Cardiac fibroblast (primary cell): ENCODE data around the gene ATG14.
A peak's percentile ranks its signal among the peaks of the same experiment; 100 is the strongest.

Source experiments
- DNase-seq, 2 donors: peaks; one replicate each; pipeline versions ENCODE4 v3.0.0 to v3.0.0-alpha.2; 2010; ENCODE audit warnings: low read depth in 2 of 2
- H3K4me3 ChIP-seq, 2 donors: replicated peaks in 1 of 2; 1 replicate in 1 of 2; 2 replicates in 1 of 2; pipeline ENCODE4 v1.5.1; 2011; ENCODE audit warnings: low read depth in 2 of 2, low read length in 2 of 2, mild to moderate bottlenecking in 2 of 2, moderate library complexity in 1 of 2
- TF ChIP-seq, protein P1 (sequence below): IDR thresholded peaks from one replicate; pipeline ENCODE4 v1.5.1; 2011; ENCODE audit warnings: low read depth, mild to moderate bottlenecking, low read length, inconsistent platforms

ATG14 gene

DNA sequence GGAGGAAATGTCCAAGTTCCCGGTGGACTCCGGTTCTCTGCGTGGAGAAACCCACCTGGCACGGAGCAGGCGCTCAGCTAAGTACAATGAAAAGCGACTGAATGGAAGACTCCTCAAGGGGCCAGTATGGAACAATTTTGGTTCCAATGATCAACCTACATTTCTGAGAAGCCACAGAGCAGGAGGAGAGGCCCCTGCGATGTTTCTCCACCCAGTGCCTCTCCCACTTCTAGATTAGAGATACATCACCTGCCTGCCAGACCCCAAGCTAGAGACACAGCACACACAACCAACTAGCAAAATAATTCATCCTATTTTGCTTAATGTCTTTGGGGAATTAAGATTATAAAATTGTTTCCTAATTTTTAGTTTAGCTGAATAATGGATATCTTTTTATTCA, 38.8 kb downstream of the ATG14 start:
- H3K4me3 ChIP-seq, result no peak overlapping the region
- no peak for DNase-seq
- TF ChIP-seq, protein P1, sequence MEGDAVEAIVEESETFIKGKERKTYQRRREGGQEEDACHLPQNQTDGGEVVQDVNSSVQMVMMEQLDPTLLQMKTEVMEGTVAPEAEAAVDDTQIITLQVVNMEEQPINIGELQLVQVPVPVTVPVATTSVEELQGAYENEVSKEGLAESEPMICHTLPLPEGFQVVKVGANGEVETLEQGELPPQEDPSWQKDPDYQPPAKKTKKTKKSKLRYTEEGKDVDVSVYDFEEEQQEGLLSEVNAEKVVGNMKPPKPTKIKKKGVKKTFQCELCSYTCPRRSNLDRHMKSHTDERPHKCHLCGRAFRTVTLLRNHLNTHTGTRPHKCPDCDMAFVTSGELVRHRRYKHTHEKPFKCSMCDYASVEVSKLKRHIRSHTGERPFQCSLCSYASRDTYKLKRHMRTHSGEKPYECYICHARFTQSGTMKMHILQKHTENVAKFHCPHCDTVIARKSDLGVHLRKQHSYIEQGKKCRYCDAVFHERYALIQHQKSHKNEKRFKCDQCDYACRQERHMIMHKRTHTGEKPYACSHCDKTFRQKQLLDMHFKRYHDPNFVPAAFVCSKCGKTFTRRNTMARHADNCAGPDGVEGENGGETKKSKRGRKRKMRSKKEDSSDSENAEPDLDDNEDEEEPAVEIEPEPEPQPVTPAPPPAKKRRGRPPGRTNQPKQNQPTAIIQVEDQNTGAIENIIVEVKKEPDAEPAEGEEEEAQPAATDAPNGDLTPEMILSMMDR, result no peak

DNA sequence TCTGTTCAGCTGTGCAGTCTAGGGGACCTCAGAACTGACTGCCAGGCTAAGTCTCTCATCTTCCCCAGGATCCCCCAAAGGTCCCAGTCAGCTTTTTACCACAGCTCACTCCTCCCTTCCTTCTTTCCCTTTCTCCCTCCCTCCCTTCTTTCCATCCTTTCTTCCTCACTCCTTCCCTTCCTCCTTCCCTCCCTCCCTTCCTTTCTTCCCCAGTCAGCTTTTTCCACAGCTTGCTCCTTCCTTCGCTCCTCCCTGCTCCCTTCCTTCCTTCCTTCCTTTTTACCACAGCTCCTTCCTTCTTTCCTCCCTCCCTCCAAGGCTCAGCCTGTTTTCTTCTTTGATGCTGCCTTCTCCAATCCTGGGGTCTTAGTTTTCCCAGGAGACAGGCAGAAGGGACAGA, 39.2 kb downstream of the ATG14 start:
- no peak for DNase-seq
- H3K4me3 ChIP-seq, result no peak overlapping the region
- TF ChIP-seq, protein P1, result no peak

DNA sequence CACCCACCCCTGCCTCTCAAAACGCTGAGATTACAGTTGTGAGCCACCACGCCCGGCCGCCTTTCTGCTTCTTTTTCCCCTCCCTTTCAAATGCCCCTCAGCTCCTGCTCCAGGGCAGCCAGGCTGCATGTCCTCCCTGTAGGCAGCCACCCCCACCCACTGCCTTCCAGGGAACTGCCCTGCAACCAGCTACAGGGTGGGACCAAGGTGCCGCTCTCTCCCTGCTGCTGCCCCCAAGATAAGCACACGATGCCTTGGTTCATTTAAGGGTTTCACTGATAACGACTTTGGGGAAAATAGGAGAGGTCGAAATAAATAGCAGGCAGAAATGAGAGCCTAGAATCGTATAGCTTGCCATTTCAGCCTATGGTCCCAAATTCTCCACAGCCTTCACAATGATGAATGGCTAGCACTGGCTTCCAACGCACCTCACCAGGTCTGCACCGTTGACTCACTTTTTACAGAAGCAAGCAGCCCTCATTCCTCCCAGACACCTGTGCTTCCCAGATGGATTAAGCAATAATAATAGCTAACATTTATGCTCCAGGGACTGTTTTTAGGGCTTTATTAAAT, 40.7 kb downstream of the ATG14 start:
- TF ChIP-seq, protein P1, result no peak
- no peak for DNase-seq
- no peak overlapping the region for H3K4me3 ChIP-seq

DNA sequence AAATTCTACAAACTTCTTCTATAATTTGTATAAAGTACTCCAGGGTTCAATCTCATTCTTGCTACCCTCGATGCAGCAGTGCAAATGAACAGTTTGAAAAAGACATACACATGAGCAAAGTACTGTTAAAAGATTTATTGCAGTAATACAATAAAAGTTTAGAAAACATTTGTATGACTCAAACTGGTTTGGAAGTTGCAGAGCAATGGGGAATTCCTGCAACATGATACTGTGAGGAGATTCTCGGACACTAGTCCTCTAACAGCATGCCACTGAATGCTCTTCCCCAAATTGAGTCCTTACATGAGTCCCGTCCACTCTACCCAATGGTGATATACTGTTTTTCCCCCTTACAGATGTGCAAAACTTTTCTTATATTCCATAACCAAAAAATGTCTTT, 45.4 kb downstream of the ATG14 start:
- H3K4me3 ChIP-seq, result no peak overlapping the region
- TF ChIP-seq, protein P1, result no peak
- peak in 1 of 2 donors; percentile 54 for DNase-seq

DNA sequence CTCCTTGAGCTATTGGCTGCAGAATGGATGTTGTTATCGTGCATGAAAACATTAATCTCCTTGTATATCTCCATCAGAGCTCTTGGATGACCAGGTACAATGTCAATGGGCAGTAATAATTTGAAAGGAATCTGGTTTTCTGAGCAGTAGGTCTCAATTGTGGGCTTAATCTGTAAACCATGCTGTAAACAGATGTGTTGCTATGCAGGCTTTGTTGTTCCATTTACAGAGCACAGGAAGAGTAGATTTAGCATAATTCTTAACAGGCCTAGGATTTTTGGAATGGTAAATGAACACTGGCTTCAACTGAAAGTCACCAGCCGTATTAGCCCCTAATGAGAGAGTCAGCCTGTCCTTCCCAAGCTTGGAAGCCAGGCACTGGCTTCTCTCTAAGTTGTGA, 50.4 kb downstream of the ATG14 start:
- no peak overlapping the region for H3K4me3 ChIP-seq
- DNase-seq, result no peak
- TF ChIP-seq, protein P1, result no peak

DNA sequence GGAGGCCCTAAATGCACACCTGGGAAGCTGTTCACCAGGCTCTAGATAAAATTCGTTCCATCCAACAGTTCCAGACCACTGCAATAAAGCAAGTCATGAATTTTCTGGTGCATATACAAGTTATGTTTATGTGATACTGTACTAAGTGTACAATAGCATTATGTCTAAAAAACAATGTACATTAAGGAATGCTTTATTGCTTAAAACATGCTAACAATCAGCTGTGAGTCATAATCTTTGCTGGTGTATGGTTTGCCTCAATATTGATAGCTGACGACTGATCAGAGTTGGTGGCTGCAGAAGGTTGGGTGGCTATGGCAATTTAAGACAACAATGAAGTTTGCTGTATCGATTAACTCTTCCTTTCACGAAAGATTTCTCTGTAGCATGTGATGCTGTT, 52.3 kb downstream of the ATG14 start:
- H3K4me3 ChIP-seq, result no peak overlapping the region
- TF ChIP-seq, protein P1, result no peak
- DNase-seq, result no peak

DNA sequence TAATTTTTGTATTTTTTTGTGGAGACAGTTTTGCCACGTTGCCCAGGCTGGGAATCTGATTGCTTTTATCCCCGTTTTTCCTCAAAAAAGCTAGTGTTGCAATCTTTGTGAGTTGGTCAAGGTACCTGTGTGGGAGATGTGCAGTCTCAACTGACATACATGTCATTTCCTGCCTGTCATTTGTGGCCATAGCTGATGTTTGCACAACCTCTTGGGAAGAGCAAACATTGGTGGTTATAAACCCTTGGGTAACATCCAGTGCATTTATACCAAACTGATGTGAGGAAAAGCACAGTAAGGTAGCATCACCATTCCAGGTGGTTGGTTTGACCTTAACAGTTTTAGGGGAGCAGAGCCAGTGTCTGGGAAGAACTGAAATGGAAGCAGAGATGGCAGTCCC, 54.7 kb downstream of the ATG14 start:
- no peak overlapping the region for H3K4me3 ChIP-seq
- TF ChIP-seq, protein P1, result no peak
- no peak for DNase-seq
